Effector memory CD8-positive, alpha-beta T cell (primary cell): Measurements from ENCODE around the gene XPOT.
"Not testable (repeated sequence)": the region's sequence is repeated elsewhere in the genome, so short reads cannot be mapped to it uniquely, and the experiment has no call there.

Source experiments
- ATAC-seq: fragments of 150-1000 bp; cut with Tn5 transposase; replicated peaks from 2 replicates; pipeline ENCODE4 v1.10.0; 2021; ENCODE audit warnings: mild to moderate bottlenecking, moderate library complexity
- DNase-seq, 3 experiments: peaks; one replicate each; pipeline ENCODE4 v3.0.0; 2021
- H3K27ac Mint-ChIP-seq, 2 donors: one replicate each; pipeline ENCODE4 v1.8.0; 2022; ENCODE audit warnings: mild to moderate bottlenecking in 2 of 2, mixed read lengths in 2 of 2, moderate library complexity in 2 of 2
- H3K27me3 Mint-ChIP-seq, 2 donors: one replicate each; pipeline ENCODE4 v1.8.0; 2022; ENCODE audit warnings: mixed read lengths in 2 of 2
- H3K36me3 Mint-ChIP-seq: one replicate; pipeline ENCODE4 v1.8.0; 2022; ENCODE audit warnings: mild to moderate bottlenecking, moderate library complexity, mixed read lengths; ENCODE audit not compliant: insufficient read depth
- H3K4me1 Mint-ChIP-seq, 2 donors: one replicate each; pipeline ENCODE4 v1.8.0; 2022; ENCODE audit warnings: low read depth in 2 of 2, mixed read lengths in 2 of 2
- H3K4me3 Mint-ChIP-seq, 2 donors: one replicate each; pipeline ENCODE4 v1.8.0; 2022; ENCODE audit warnings: mild to moderate bottlenecking in 2 of 2, mixed read lengths in 2 of 2, moderate library complexity in 2 of 2
- H3K9me3 Mint-ChIP-seq, 2 donors: one replicate each; pipeline ENCODE4 v1.8.0; 2022; ENCODE audit warnings: mixed read lengths in 2 of 2
- total RNA-seq, 9 experiments: gene quantifications; one replicate each; lab custom pipeline; 2026; lab: John Stamatoyannopoulos, UW

Gene XPOT
- total RNA-seq: 115 to 593 (median 331) reads per million in 9 experiments

GRCh38 chr12:64403707-64404469 lies at the start of gene XPOT:
TSS of gene XPOT (plus strand) at chr12:64404392. CDS start at chr12:64410036, 5,644 bp downstream.
- Mint-ChIP-seq H3K4me1 (peaks cover 11 to 13% of the 10 kb centered on the region in 2 donors), H3K9me3 (no peaks in the 10 kb centered on the region), H3K27me3 (no peaks in the 10 kb centered on the region), H3K36me3 (peaks cover 23% of the 10 kb centered on the region), H3K4me3 (peak within 1 kb of the TSS; percentile 98), H3K27ac (peak within 1 kb of the TSS; percentile 96)
- peak; percentile 84 to 88 (median 86) for DNase-seq
- peak; percentile 88 for ATAC-seq

- not testable (repeated sequence) for ATAC-seq, H3K9me3 Mint-ChIP-seq, DNase-seq, H3K4me1 Mint-ChIP-seq, H3K27me3 Mint-ChIP-seq, H3K27ac Mint-ChIP-seq, H3K4me3 Mint-ChIP-seq, H3K36me3 Mint-ChIP-seq
Observed at GRCh38 chr12:64356209-64356608, 48.0 kb upstream of the XPOT start.

- not testable (repeated sequence) for ATAC-seq, H3K4me3 Mint-ChIP-seq, DNase-seq, H3K9me3 Mint-ChIP-seq, H3K4me1 Mint-ChIP-seq, H3K27ac Mint-ChIP-seq, H3K27me3 Mint-ChIP-seq, H3K36me3 Mint-ChIP-seq
Observed at GRCh38 chr12:64361173-64361572, 43.0 kb upstream of the XPOT start.

- DNase-seq (no peak), ATAC-seq (no peak)
- H3K4me1 Mint-ChIP-seq: no peaks in the 10 kb centered on the region
- no peaks in the 10 kb centered on the region for H3K9me3 Mint-ChIP-seq
- H3K36me3 Mint-ChIP-seq: no peaks in the 10 kb centered on the region
- no peak overlapping the region for H3K4me3 Mint-ChIP-seq
- H3K27me3 Mint-ChIP-seq: no peaks in the 10 kb centered on the region
- no peak overlapping the region for H3K27ac Mint-ChIP-seq
Observed at GRCh38 chr12:64362721-64363305, 41.4 kb upstream of the XPOT start.

GRCh38 chr12:64383675-64384074 lies 20.5 kb upstream of the XPOT start:
- Mint-ChIP-seq H3K27me3 (peaks cover 0 to 20% of the 10 kb centered on the region in 2 donors), H3K4me3 (no peak overlapping the region), H3K4me1 (peaks cover 0 to 6% of the 10 kb centered on the region in 2 donors), H3K9me3 (peaks cover 0 to 5% of the 10 kb centered on the region in 2 donors), H3K27ac (no peak overlapping the region), H3K36me3 (peaks cover 3% of the 10 kb centered on the region)
- no peak for ATAC-seq
- no peak for DNase-seq

- Mint-ChIP-seq H3K27ac (peak overlapping the region in 1 of 2 donors; percentile 36), H3K4me3 (no peak overlapping the region)
- no peak for ATAC-seq
Observed at GRCh38 chr12:64385019-64385418, 19.2 kb upstream of the XPOT start.

GRCh38 chr12:64385468-64385867 lies 18.7 kb upstream of the XPOT start:
- H3K27me3 Mint-ChIP-seq: peaks cover 4 to 25% of the 10 kb centered on the region in 2 donors
- peaks cover 0 to 6% of the 10 kb centered on the region in 2 donors for H3K4me1 Mint-ChIP-seq
- no peak overlapping the region for H3K4me3 Mint-ChIP-seq
- ATAC-seq (no peak), DNase-seq (no peak)
- H3K36me3 Mint-ChIP-seq: no peaks in the 10 kb centered on the region
- peaks cover 0 to 5% of the 10 kb centered on the region in 2 donors for H3K9me3 Mint-ChIP-seq
- H3K27ac Mint-ChIP-seq: peak overlapping the region in 1 of 2 donors; percentile 36

More at GRCh38 chr12:64385019-64385418, 19.2 kb upstream of the XPOT start:
- Mint-ChIP-seq H3K4me1 (peaks cover 0 to 6% of the 10 kb centered on the region in 2 donors), H3K27me3 (peaks cover 0 to 25% of the 10 kb centered on the region in 2 donors), H3K36me3 (no peaks in the 10 kb centered on the region), H3K9me3 (peaks cover 0 to 5% of the 10 kb centered on the region in 2 donors)
- no peak for DNase-seq

- H3K27me3 Mint-ChIP-seq: peaks cover 21 to 36% of the 10 kb centered on the region in 2 donors
- ATAC-seq: no peak
- H3K4me1 Mint-ChIP-seq: peaks cover 6 to 13% of the 10 kb centered on the region in 2 donors
- no peak overlapping the region for H3K4me3 Mint-ChIP-seq
- no peak overlapping the region for H3K27ac Mint-ChIP-seq
- H3K9me3 Mint-ChIP-seq: no peaks in the 10 kb centered on the region
- DNase-seq: no peak
- no peaks in the 10 kb centered on the region for H3K36me3 Mint-ChIP-seq
Observed at GRCh38 chr12:64387197-64387816, 16.9 kb upstream of the XPOT start.

GRCh38 chr12:64389154-64389553 lies 15.0 kb upstream of the XPOT start:
- Mint-ChIP-seq H3K36me3 (no peaks in the 10 kb centered on the region), H3K9me3 (no peaks in the 10 kb centered on the region), H3K4me1 (peaks cover 6 to 13% of the 10 kb centered on the region in 2 donors), H3K4me3 (no peak overlapping the region), H3K27ac (no peak overlapping the region), H3K27me3 (peaks cover 23 to 38% of the 10 kb centered on the region in 2 donors)
- ATAC-seq (no peak), DNase-seq (no peak)

GRCh38 chr12:64390275-64390851 lies 13.8 kb upstream of the XPOT start, which contains the start of gene C12orf56:
TSS of gene C12orf56 (minus strand) at chr12:64390758. CDS start at chr12:64390565, 193 bp downstream.
- no peak within 1 kb of the TSS for H3K27ac Mint-ChIP-seq
- ATAC-seq (peak; percentile 68), DNase-seq (no peak)
- no peaks in the 10 kb centered on the region for H3K36me3 Mint-ChIP-seq
- peaks cover 6 to 9% of the 10 kb centered on the region in 2 donors for H3K4me1 Mint-ChIP-seq
- H3K4me3 Mint-ChIP-seq: peak within 1 kb of the TSS; percentile 73 to 78
- peaks cover 23 to 29% of the 10 kb centered on the region in 2 donors for H3K27me3 Mint-ChIP-seq
- no peaks in the 10 kb centered on the region for H3K9me3 Mint-ChIP-seq

- Mint-ChIP-seq H3K9me3 (no peaks in the 10 kb centered on the region), H3K4me1 (peaks cover 6 to 7% of the 10 kb centered on the region in 2 donors), H3K27me3 (peaks cover 23 to 25% of the 10 kb centered on the region in 2 donors), H3K27ac (no peak overlapping the region), H3K4me3 (no peak overlapping the region), H3K36me3 (no peaks in the 10 kb centered on the region)
- no peak for DNase-seq
- ATAC-seq: no peak
Observed at GRCh38 chr12:64392221-64392620, 12.0 kb upstream of the XPOT start.

- Mint-ChIP-seq H3K4me3 (no peak overlapping the region), H3K4me1 (peaks cover 5 to 14% of the 10 kb centered on the region in 2 donors), H3K27ac (no peak overlapping the region), H3K27me3 (peaks cover 17% of the 10 kb centered on the region in 2 donors), H3K9me3 (no peaks in the 10 kb centered on the region), H3K36me3 (peaks cover 3% of the 10 kb centered on the region)
- no peak for DNase-seq
- ATAC-seq: no peak
Observed at GRCh38 chr12:64395739-64396138, 8.5 kb upstream of the XPOT start.

GRCh38 chr12:64400041-64400440 lies 4.2 kb upstream of the XPOT start:
- Mint-ChIP-seq H3K4me3 (peak overlapping the region; percentile 26 to 37), H3K27ac (peak overlapping the region; percentile 42 to 50)

More at GRCh38 chr12:64400041-64400440, 4.2 kb upstream of the XPOT start:
- Mint-ChIP-seq H3K27me3 (no peaks in the 10 kb centered on the region), H3K9me3 (no peaks in the 10 kb centered on the region), H3K4me1 (peaks cover 3 to 11% of the 10 kb centered on the region in 2 donors), H3K36me3 (peaks cover 10% of the 10 kb centered on the region)
- DNase-seq (peak in 2 of 3 experiments; percentile 18 to 22), ATAC-seq (peak; percentile 6)
